Measurements from ENCODE around the gene GNAS.

GRCh38 chr20:58921564-58921963 lies 69.0 kb downstream of the GNAS start:
- TF ChIP-seq, protein P1, sequence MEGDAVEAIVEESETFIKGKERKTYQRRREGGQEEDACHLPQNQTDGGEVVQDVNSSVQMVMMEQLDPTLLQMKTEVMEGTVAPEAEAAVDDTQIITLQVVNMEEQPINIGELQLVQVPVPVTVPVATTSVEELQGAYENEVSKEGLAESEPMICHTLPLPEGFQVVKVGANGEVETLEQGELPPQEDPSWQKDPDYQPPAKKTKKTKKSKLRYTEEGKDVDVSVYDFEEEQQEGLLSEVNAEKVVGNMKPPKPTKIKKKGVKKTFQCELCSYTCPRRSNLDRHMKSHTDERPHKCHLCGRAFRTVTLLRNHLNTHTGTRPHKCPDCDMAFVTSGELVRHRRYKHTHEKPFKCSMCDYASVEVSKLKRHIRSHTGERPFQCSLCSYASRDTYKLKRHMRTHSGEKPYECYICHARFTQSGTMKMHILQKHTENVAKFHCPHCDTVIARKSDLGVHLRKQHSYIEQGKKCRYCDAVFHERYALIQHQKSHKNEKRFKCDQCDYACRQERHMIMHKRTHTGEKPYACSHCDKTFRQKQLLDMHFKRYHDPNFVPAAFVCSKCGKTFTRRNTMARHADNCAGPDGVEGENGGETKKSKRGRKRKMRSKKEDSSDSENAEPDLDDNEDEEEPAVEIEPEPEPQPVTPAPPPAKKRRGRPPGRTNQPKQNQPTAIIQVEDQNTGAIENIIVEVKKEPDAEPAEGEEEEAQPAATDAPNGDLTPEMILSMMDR (IDR thresholded peaks at IDR 0.05) = no peak
- no peak for TF ChIP-seq POLR2A (IDR thresholded peaks at IDR 0.05)
